NCI-H187 treated with DMSO at 0.1 percent for 48 hours (cell line): Measurements from ENCODE around the gene IGF2BP2.
"Not testable (repeated sequence)": the region's sequence is repeated elsewhere in the genome, so short reads cannot be mapped to it uniquely, and the experiment has no call there.

ENCODE experiments used
- DNase-seq: peaks from one replicate; lab custom pipeline; 2025; lab: John Stamatoyannopoulos, UW

Gene IGF2BP2

GRCh38 chr3:185797993-185798830 lies 26.6 kb downstream of the IGF2BP2 start:
- DNase-seq, result no peak

GRCh38 chr3:185797108-185797881 lies 27.5 kb downstream of the IGF2BP2 start:
- DNase-seq, result no peak

GRCh38 chr3:185796431-185797107 lies 28.3 kb downstream of the IGF2BP2 start:
- DNase-seq, result no peak

GRCh38 chr3:185793381-185793780 lies 31.5 kb downstream of the IGF2BP2 start:
- no peak for DNase-seq

- no peak for DNase-seq
These were observed 31.9 kb downstream of the IGF2BP2 start for GRCh38 chr3:185792955-185793354.

- DNase-seq, result no peak
These were observed 34.7 kb downstream of the IGF2BP2 start for GRCh38 chr3:185789891-185790830.

- DNase-seq, result no peak
These were observed 35.7 kb downstream of the IGF2BP2 start for GRCh38 chr3:185789134-185789533.

GRCh38 chr3:185788292-185788691 lies 36.5 kb downstream of the IGF2BP2 start:
- no peak for DNase-seq

GRCh38 chr3:185786956-185787877 lies 37.6 kb downstream of the IGF2BP2 start:
- DNase-seq, result no peak

GRCh38 chr3:185786258-185786657 lies 38.6 kb downstream of the IGF2BP2 start:
- DNase-seq, result not testable (repeated sequence)

GRCh38 chr3:185784317-185784716 lies 40.5 kb downstream of the IGF2BP2 start:
- no peak for DNase-seq

- DNase-seq, result no peak
These were observed 43.1 kb downstream of the IGF2BP2 start for GRCh38 chr3:185781759-185782158.

- no peak for DNase-seq
These were observed 45.4 kb downstream of the IGF2BP2 start for GRCh38 chr3:185779461-185779860.

- DNase-seq, result no peak
These were observed 46.0 kb downstream of the IGF2BP2 start for GRCh38 chr3:185778821-185779220.

- no peak for DNase-seq
These were observed 46.7 kb downstream of the IGF2BP2 start for GRCh38 chr3:185778094-185778493.

- no peak for DNase-seq
These were observed 54.7 kb downstream of the IGF2BP2 start for GRCh38 chr3:185770109-185770508.

- DNase-seq, result peak; percentile 9
These were observed 56.3 kb downstream of the IGF2BP2 start for GRCh38 chr3:185768578-185768982.

GRCh38 chr3:185767002-185767688 lies 57.7 kb downstream of the IGF2BP2 start:
- no peak for DNase-seq

GRCh38 chr3:185766329-185767001 lies 58.4 kb downstream of the IGF2BP2 start:
- no peak for DNase-seq
